ENCODE data around the gene SFRP2. TPM values are rescaled to one million over a fixed set of nuclear protein-coding genes. Genes with fewer than 3 reads are reported as not detected.
A peak's percentile ranks its signal among the peaks of the same experiment; 100 is the strongest.

Gene SFRP2
- total RNA-seq, 2 experiments from 2014 or later, result not detected

GRCh38 chr4:153814789-153815188 lies 25.9 kb upstream of the SFRP2 start:
- no peak overlapping the region for H3K4me3 Mint-ChIP-seq
- ChIA-PET POLR2A (no interaction called here), CTCF (no interaction called here)
- peaks cover 3% of the 10 kb centered on the region for H3K4me1 Mint-ChIP-seq (ENCODE audit: low read depth)
- no peak overlapping the region for H3K27ac Mint-ChIP-seq
- peaks cover 16% of the 10 kb centered on the region for H3K27me3 Mint-ChIP-seq
- no peaks in the 10 kb centered on the region for H3K36me3 Mint-ChIP-seq
- intact Hi-C loops (cut with micrococcal nuclease), result no loop called here
- no peaks in the 10 kb centered on the region for H3K9me3 Mint-ChIP-seq
- DNase-seq, result no peak

- ChIA-PET POLR2A (interaction anchor here (0.7 kb wide), 1 partner anchor 157 kb away, joined by 3 read pairs; no protein-coding TSS in a partner anchor), CTCF (interaction anchor here (1.4 kb wide), 1 partner anchor 24 kb away, joined by 7 read pairs; no protein-coding TSS in a partner anchor)
- Mint-ChIP-seq H3K4me3 (no peak overlapping the region), H3K4me1 (ENCODE audit: low read depth) (peaks cover 21% of the 10 kb centered on the region), H3K27me3 (peaks cover 3% of the 10 kb centered on the region), H3K36me3 (no peaks in the 10 kb centered on the region), H3K27ac (no peak overlapping the region), H3K9me3 (no peaks in the 10 kb centered on the region)
- no peak for DNase-seq
- intact Hi-C loops (cut with micrococcal nuclease), result loop anchor here (1.0 kb wide), 2 partner anchors 106 to 355 kb away; no protein-coding TSS in a partner anchor
Observed at GRCh38 chr4:153809916-153810810, 21.3 kb upstream of the SFRP2 start.

GRCh38 chr4:153809307-153809706 lies 20.4 kb upstream of the SFRP2 start:
- Mint-ChIP-seq H3K27ac (no peak overlapping the region), H3K4me3 (no peak overlapping the region), H3K27me3 (peaks cover 2% of the 10 kb centered on the region), H3K4me1 (ENCODE audit: low read depth) (peaks cover 21% of the 10 kb centered on the region), H3K36me3 (no peaks in the 10 kb centered on the region), H3K9me3 (no peaks in the 10 kb centered on the region)
- ChIA-PET CTCF (interaction anchor here (1.4 kb wide), 1 partner anchor 23 kb away, joined by 7 read pairs; no protein-coding TSS in a partner anchor), POLR2A (interaction anchor here (0.5 to 0.7 kb wide), 2 partner anchors 142 to 156 kb away, joined by 3 to 5 read pairs; no protein-coding TSS in a partner anchor)
- peak; percentile 55 for DNase-seq
- intact Hi-C loops (cut with micrococcal nuclease), result loop anchor here (1.0 kb wide), 2 partner anchors 107 to 356 kb away; no protein-coding TSS in a partner anchor

- H3K4me1 Mint-ChIP-seq (ENCODE audit: low read depth), result peaks cover 21% of the 10 kb centered on the region
- no peaks in the 10 kb centered on the region for H3K36me3 Mint-ChIP-seq
- ChIA-PET POLR2A (no interaction called here), CTCF (no interaction called here)
- no peaks in the 10 kb centered on the region for H3K9me3 Mint-ChIP-seq
- no peak overlapping the region for H3K27ac Mint-ChIP-seq
- intact Hi-C loops (cut with micrococcal nuclease), result no loop called here
- no peak for DNase-seq
- H3K27me3 Mint-ChIP-seq, result no peaks in the 10 kb centered on the region
- no peak overlapping the region for H3K4me3 Mint-ChIP-seq
Observed at GRCh38 chr4:153808175-153808574, 19.3 kb upstream of the SFRP2 start.

GRCh38 chr4:153806073-153806472 lies 17.2 kb upstream of the SFRP2 start:
- CTCF ChIA-PET, result no interaction called here
- intact Hi-C loops (cut with micrococcal nuclease), result no loop called here
- no peak for DNase-seq
- no peaks in the 10 kb centered on the region for H3K27me3 Mint-ChIP-seq
- POLR2A ChIA-PET, result no interaction called here
- no peak overlapping the region for H3K27ac Mint-ChIP-seq
- H3K36me3 Mint-ChIP-seq, result no peaks in the 10 kb centered on the region
- no peak overlapping the region for H3K4me3 Mint-ChIP-seq
- peaks cover 21% of the 10 kb centered on the region for H3K4me1 Mint-ChIP-seq (ENCODE audit: low read depth)
- no peaks in the 10 kb centered on the region for H3K9me3 Mint-ChIP-seq

GRCh38 chr4:153804722-153805121 lies 15.8 kb upstream of the SFRP2 start:
- no peak overlapping the region for H3K4me3 Mint-ChIP-seq
- ChIA-PET POLR2A (no interaction called here), CTCF (interaction anchor here (0.7 kb wide), 1 partner anchor 19 kb away, joined by 3 read pairs; no protein-coding TSS in a partner anchor)
- peaks cover 17% of the 10 kb centered on the region for H3K4me1 Mint-ChIP-seq (ENCODE audit: low read depth)
- H3K9me3 Mint-ChIP-seq, result no peaks in the 10 kb centered on the region
- no peak for DNase-seq
- intact Hi-C loops (cut with micrococcal nuclease), result no loop called here
- no peaks in the 10 kb centered on the region for H3K27me3 Mint-ChIP-seq
- H3K27ac Mint-ChIP-seq, result no peak overlapping the region
- H3K36me3 Mint-ChIP-seq, result no peaks in the 10 kb centered on the region

- Mint-ChIP-seq H3K27me3 (peaks cover 30% of the 10 kb centered on the region), H3K4me3 (no peak overlapping the region), H3K27ac (no peak overlapping the region), H3K36me3 (no peaks in the 10 kb centered on the region), H3K9me3 (no peaks in the 10 kb centered on the region), H3K4me1 (ENCODE audit: low read depth) (no peaks in the 10 kb centered on the region)
- no peak for DNase-seq
- intact Hi-C loops (cut with micrococcal nuclease), result no loop called here
- CTCF ChIA-PET, result no interaction called here
- POLR2A ChIA-PET, result no interaction called here
Observed at GRCh38 chr4:153799694-153800074, 10.8 kb upstream of the SFRP2 start.

GRCh38 chr4:153798901-153799693 lies 10.2 kb upstream of the SFRP2 start:
- no peak for DNase-seq
- H3K27me3 Mint-ChIP-seq, result peaks cover 35% of the 10 kb centered on the region
- H3K27ac Mint-ChIP-seq, result no peak overlapping the region
- no peaks in the 10 kb centered on the region for H3K36me3 Mint-ChIP-seq
- intact Hi-C loops (cut with micrococcal nuclease), result no loop called here
- H3K4me3 Mint-ChIP-seq, result no peak overlapping the region
- no peaks in the 10 kb centered on the region for H3K4me1 Mint-ChIP-seq (ENCODE audit: low read depth)
- H3K9me3 Mint-ChIP-seq, result no peaks in the 10 kb centered on the region
- CTCF ChIA-PET, result interaction anchor here (0.7 kb wide), 1 partner anchor 49 kb away, joined by 4 read pairs; no protein-coding TSS in a partner anchor
- POLR2A ChIA-PET, result no interaction called here

GRCh38 chr4:153798420-153798819 lies 9.5 kb upstream of the SFRP2 start:
- ChIA-PET POLR2A (no interaction called here), CTCF (interaction anchor here (0.7 kb wide), 1 partner anchor 48 kb away, joined by 4 read pairs; no protein-coding TSS in a partner anchor)
- intact Hi-C loops (cut with micrococcal nuclease), result no loop called here
- Mint-ChIP-seq H3K4me3 (no peak overlapping the region), H3K27ac (no peak overlapping the region), H3K4me1 (ENCODE audit: low read depth) (no peaks in the 10 kb centered on the region), H3K36me3 (no peaks in the 10 kb centered on the region), H3K27me3 (peaks cover 42% of the 10 kb centered on the region), H3K9me3 (no peaks in the 10 kb centered on the region)
- DNase-seq, result no peak

- no peak overlapping the region for H3K27ac Mint-ChIP-seq
- no peaks in the 10 kb centered on the region for H3K36me3 Mint-ChIP-seq
- peaks cover 19% of the 10 kb centered on the region for H3K4me1 Mint-ChIP-seq (ENCODE audit: low read depth)
- no peak for DNase-seq
- no peak overlapping the region for H3K4me3 Mint-ChIP-seq
- H3K27me3 Mint-ChIP-seq, result peaks cover 79% of the 10 kb centered on the region
- POLR2A ChIA-PET, result no interaction called here
- no peaks in the 10 kb centered on the region for H3K9me3 Mint-ChIP-seq
- CTCF ChIA-PET, result interaction anchor here (1.5 kb wide), 1 partner anchor 123 kb away, joined by 4 read pairs; no protein-coding TSS in a partner anchor
- intact Hi-C loops (cut with micrococcal nuclease), result no loop called here
Observed at GRCh38 chr4:153794006-153794405, 5.1 kb upstream of the SFRP2 start.

- Mint-ChIP-seq H3K4me1 (ENCODE audit: low read depth) (peaks cover 29% of the 10 kb centered on the region), H3K9me3 (no peaks in the 10 kb centered on the region), H3K4me3 (no peak overlapping the region), H3K27ac (no peak overlapping the region), H3K36me3 (no peaks in the 10 kb centered on the region), H3K27me3 (peaks cover 81% of the 10 kb centered on the region)
- ChIA-PET POLR2A (no interaction called here), CTCF (interaction anchor here (0.9 to 1.7 kb wide), 3 partner anchors 143 to 234 kb away, joined by 3 to 4 read pairs (median 3); no protein-coding TSS in a partner anchor)
- intact Hi-C loops (cut with micrococcal nuclease), result no loop called here
- DNase-seq, result no peak
Observed at GRCh38 chr4:153792618-153793247, 3.9 kb upstream of the SFRP2 start.

All from activated CD4-positive, alpha-beta memory T cell treated with anti-CD3 and anti-CD28 coated beads for 36 hours (primary cell).